Rectal smooth muscle tissue (tissue), 1 donor: ENCODE data around the gene CAMK2G.

Experiments
- H3K27ac ChIP-seq: one replicate; pipeline ENCODE4 v1.7.0; 2013; ENCODE audit warnings: low read depth, low read length, inconsistent platforms
- H3K27me3 ChIP-seq: one replicate; pipeline ENCODE4 v1.7.0; 2013; ENCODE audit warnings: low read length; ENCODE audit not compliant: control insufficient read depth, insufficient read depth
- H3K36me3 ChIP-seq: one replicate; pipeline ENCODE4 v1.7.0; 2013; ENCODE audit warnings: low read length; ENCODE audit not compliant: control insufficient read depth, insufficient read depth
- H3K4me1 ChIP-seq: one replicate; pipeline ENCODE4 v1.7.0; 2013; ENCODE audit warnings: low read length; ENCODE audit not compliant: control insufficient read depth, insufficient read depth
- H3K4me3 ChIP-seq: one replicate; pipeline ENCODE4 v1.7.0; 2013; ENCODE audit warnings: low read length
- H3K9ac ChIP-seq: one replicate; pipeline ENCODE4 v1.7.0; 2013; ENCODE audit warnings: low read length

CAMK2G gene

DNA sequence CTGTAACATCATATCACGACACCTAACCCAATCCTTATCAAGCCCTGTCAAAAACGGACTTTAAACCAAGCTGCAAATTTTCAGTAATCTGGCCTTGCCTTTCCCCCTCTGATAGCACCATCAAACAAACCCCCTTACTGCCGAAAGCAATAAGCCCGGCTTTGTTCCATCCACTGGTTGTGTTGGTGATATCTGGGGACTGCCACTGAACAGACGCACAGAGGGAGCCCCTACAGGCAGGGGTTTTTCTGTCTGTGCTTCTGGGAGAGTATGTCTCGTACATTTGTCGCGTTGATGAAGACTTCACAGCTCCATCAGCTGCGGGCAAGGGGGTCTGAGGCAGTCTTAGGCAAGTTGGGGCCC, 36.0 kb upstream of the CAMK2G start:
- Histone ChIP-seq H3K9ac (no peak overlapping the region), H3K36me3 (no peaks in the 10 kb centered on the region), H3K4me1 (peaks cover 4% of the 10 kb centered on the region), H3K27me3 (no peaks in the 10 kb centered on the region), H3K27ac (no peak overlapping the region), H3K4me3 (peak overlapping the region; percentile 57)

DNA sequence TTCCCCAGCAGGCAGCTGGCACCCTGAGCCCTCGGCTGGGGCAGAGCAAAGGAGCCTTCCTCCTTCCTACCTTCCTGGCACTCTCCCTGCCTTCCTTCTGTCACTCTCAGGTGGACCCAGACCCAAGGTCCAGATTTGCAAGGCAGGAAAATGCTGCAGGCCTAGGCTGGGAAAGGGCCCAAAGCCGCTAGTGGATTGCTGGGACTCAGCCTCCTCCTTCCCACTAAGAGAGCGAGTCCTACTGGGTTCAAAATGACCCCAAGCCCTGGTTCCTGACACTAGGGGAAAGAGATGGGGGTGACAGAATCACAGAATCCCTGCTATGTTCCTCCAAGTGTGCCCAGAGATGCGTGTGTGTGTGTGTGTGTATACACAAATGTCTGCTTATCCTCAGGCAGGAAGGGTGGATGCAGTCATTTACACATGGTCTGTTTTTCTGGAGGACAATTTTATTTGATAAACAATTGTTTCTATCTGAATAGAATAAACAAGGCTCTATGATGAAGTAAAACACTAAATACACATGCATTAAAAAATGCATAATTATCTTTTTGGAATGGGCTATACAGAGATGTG, 35.3 kb upstream of the CAMK2G start:
- H3K4me3 ChIP-seq = no peak overlapping the region
- H3K27ac ChIP-seq = no peak overlapping the region
- H3K4me1 ChIP-seq = peaks cover 4% of the 10 kb centered on the region
- H3K27me3 ChIP-seq = no peaks in the 10 kb centered on the region
- H3K9ac ChIP-seq = no peak overlapping the region
- H3K36me3 ChIP-seq = no peaks in the 10 kb centered on the region

DNA sequence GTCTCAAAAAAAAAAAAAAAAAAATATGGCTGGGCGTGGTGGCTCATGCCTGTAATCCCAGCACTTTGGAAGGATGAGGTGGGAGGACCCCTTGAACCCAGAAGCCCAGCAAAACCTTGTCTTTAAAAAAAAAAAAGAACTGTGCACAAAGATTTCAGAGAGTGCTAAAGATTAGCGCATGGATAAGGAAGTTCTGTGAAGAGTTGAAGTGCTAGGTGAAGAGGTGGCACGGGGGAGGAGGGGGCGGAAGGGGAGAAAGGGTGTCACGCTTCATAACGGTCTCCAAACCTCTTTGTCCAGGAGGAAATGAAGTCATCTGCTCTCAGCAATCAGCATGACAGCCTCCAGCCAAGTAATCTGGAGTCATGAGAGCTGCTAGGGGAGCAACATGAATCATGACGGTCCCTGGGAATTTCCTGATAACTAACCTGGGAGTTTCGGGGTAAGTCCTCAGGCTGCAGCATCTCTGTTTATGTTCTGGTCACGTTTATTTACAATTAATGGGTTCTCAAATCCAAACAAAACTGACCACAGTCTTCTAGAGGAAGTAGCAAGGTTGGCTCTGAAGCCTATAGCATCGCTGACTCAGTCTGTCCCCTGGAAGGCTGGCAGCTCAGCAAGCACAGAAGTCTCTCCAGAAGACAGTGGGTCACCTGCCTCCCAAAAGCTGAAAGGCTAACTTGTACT, 34.6 kb upstream of the CAMK2G start:
- Histone ChIP-seq H3K27me3 (no peaks in the 10 kb centered on the region), H3K4me1 (peaks cover 4% of the 10 kb centered on the region), H3K27ac (no peak overlapping the region), H3K36me3 (no peaks in the 10 kb centered on the region), H3K9ac (no peak overlapping the region), H3K4me3 (no peak overlapping the region)

DNA sequence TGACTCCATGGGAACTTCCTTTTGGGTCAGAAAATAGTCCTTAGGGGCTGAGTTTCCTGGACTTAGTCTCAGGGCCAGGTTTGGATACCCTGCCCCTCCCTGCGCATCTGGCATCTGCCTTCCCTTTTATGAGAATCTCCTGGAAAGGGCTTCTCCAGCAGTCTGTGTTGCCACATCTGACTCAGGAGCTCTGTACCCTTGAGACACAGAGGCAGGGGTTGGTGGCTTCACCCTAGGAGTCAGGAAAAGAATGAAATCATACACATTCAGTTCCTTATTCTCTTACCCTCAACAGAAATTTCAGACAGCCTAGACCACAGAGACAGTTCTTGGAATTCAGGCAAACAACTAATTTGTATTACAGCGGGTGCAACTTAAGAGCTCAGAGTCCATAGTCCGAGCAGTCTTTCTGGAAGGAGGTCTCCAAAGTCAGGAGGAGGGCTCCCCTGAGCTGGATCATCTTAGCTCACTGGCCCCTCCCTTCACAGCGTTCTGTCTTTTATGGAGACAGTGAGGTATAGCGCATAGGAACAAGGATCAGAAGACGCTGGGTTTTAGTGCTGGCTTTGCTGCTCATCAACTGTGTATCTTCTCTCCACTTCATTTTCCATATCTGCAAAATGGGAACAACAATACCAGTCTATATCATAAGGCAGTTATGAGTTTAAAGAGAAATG, 33.6 kb upstream of the CAMK2G start:
- H3K36me3 ChIP-seq = no peaks in the 10 kb centered on the region
- H3K4me3 ChIP-seq = no peak overlapping the region
- no peak overlapping the region for H3K9ac ChIP-seq
- peaks cover 4% of the 10 kb centered on the region for H3K4me1 ChIP-seq
- no peaks in the 10 kb centered on the region for H3K27me3 ChIP-seq
- peak overlapping the region; percentile 11 for H3K27ac ChIP-seq

DNA sequence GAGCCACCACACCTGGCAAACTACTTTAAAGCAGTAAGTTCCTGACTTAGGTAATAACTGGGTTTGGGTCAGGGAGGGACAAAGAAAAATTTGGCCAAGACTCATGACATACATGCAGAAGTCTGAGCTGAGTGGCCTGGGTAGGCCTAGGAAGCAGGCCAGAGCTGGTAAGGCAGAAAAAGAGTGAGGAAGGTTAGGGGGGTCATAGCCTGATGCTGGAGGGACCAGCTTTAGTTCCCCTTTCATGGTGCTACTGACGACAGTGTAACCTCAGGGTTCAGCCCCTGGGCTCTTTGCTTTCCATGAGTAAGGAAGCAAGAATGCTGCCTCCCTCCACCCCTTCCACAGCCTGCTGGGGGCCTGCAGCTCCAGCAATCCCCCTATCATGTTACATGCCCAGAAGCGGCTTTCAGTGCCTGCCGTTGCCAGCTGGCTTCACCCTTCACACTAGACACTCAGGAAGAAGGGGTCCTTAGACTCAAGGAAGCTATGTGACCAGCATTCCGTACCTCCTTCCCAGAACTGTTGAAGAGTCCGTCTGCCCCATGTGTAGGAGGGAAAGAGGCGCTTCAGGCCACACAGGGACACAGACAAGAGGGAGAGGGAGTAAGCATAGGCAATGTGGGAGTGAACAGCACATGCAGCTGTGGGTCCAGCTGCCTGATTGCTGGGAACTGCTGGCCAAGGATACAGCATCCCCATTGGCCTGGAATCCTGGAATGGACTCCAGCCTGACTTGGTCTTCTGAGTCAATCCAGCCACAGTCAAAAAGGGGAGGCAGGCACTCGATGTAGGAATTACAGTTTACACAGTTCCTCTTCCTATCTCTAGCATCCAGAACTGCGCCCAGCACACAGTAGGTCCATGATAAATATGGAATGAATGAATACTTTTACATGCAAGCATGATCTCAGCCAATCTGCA, 32.4 kb upstream of the CAMK2G start:
- no peaks in the 10 kb centered on the region for H3K36me3 ChIP-seq
- H3K4me1 ChIP-seq = peaks cover 4% of the 10 kb centered on the region
- H3K9ac ChIP-seq = no peak overlapping the region
- H3K27ac ChIP-seq = peak overlapping the region; percentile 75
- H3K4me3 ChIP-seq = no peak overlapping the region
- no peaks in the 10 kb centered on the region for H3K27me3 ChIP-seq

DNA sequence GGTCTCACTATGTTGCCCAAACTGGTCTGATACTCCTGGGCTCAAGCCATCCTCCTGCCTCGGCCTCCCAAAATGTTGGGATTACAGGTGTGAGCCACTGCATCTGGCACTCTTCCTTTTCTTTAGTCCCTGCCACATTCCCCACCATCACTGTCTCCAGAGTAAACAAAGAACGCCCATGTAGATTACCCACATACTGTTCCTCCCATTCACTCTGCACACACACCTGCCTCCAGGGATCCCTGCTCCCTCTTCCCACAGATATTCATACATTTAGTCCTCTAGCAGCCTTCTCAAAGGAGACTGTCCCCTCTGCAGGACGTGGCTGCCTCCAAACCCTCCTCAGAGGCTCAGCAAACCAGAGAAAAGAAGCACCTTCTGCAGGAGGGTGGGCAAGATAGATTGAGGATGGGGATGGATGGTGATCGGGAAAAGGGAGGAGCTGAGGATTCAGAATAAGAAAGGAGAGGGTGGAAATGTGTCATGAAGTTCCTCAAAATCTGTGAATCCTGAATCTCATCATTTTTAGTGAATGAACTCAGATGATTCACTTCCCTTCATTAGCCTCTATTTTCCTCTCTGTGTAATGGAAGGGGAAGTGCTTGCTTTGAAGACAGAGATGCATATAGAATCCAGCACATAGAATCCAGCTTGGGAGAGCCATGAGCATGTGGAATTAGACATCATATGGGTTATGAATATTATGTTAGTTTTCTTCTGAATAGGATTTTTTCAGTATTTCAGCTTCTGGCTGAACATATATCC, 31.1 kb upstream of the CAMK2G start:
- Histone ChIP-seq H3K27me3 (no peaks in the 10 kb centered on the region), H3K9ac (no peak overlapping the region), H3K36me3 (no peaks in the 10 kb centered on the region), H3K4me3 (no peak overlapping the region), H3K27ac (no peak overlapping the region), H3K4me1 (peaks cover 4% of the 10 kb centered on the region)

DNA sequence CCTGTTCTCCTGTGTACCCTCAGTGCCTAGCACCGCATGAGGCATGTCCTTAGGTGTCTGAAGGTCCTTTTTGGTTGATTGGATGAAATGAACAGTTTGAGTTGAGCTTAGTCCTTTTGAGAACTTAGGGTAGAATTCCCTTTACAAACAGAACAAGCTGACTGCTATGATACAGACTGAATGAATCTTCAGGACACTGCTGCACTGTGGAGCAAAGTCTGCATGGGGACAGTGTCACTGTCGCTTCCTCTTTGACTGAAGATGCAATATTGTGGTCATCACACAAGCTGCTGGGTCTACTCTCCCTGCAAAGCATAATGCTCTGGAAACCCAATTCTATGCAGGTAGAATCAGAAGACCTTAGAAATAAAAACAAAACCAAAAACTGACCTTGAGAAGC, 28.0 kb upstream of the CAMK2G start:
- Histone ChIP-seq H3K4me3 (no peak overlapping the region), H3K36me3 (no peaks in the 10 kb centered on the region), H3K27ac (no peak overlapping the region)

DNA sequence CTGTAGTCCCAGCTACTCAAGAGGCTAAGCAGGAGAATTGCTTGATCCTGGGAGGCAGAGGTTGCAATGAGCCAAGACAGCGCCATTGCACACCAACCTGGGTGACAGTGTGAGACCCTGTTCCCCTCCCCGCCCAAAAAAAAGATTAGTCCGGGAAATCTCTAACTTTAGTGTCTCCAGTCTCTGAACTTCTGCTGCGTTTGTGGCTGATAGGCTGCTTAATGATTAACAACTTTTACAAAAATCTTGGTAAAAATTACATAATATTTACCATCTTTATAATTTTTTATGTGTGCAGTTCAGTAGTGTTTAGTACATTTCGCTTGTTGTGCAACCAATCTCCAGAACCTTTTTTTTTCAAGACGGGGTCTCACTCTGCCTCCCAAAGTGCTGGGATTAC, 26.9 kb upstream of the CAMK2G start:
- Histone ChIP-seq H3K4me1 (no peaks in the 10 kb centered on the region), H3K4me3 (no peak overlapping the region), H3K27ac (no peak overlapping the region), H3K9ac (no peak overlapping the region), H3K36me3 (no peaks in the 10 kb centered on the region), H3K27me3 (no peaks in the 10 kb centered on the region)

More for the DNA sequence above, 28.0 kb upstream of the CAMK2G start:
- Histone ChIP-seq H3K9ac (no peak overlapping the region), H3K4me1 (peaks cover 4% of the 10 kb centered on the region), H3K27me3 (no peaks in the 10 kb centered on the region)

DNA sequence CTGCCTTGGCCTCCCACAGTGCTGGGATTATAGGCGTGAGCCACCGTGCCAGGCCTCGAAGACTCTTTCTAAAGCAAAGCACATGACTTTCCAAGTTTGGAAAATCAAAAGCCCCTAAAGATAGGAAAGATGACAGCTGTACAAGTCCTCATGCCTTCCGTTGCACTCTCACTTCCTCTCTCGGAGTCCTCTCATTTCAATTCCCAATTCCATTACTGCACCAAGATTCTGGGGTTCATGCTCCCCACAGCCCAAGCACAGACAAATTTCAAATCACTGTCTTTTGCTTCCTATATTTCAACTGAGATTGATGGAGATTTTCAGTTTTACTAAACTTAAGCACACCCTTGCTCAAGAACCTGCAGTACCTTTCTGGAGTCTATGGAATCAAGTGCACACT, 25.7 kb upstream of the CAMK2G start:
- Histone ChIP-seq H3K36me3 (no peaks in the 10 kb centered on the region), H3K4me1 (no peaks in the 10 kb centered on the region), H3K4me3 (no peak overlapping the region), H3K27me3 (no peaks in the 10 kb centered on the region), H3K27ac (no peak overlapping the region), H3K9ac (no peak overlapping the region)

DNA sequence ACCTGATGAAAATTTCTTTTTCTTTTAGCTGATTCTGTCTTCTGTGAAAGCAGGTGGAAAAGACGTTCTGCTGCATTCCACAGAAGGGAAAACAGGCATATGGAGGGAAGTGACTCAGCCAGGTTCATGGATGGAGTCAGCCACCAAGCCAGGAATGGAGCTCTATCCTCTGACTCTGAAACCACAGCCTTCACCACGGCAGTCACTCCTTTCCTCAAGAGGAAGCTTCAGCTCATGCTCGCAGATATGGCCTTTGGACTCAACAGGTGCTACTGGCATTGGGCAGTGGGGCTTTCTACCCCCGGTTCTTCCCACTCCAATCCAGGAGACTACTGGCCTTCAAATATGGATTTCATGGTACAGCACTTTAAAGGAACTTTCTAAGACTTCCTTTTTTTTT, 25.1 kb upstream of the CAMK2G start:
- Histone ChIP-seq H3K27ac (no peak overlapping the region), H3K27me3 (no peaks in the 10 kb centered on the region), H3K36me3 (no peaks in the 10 kb centered on the region), H3K4me3 (no peak overlapping the region), H3K4me1 (no peaks in the 10 kb centered on the region), H3K9ac (no peak overlapping the region)

DNA sequence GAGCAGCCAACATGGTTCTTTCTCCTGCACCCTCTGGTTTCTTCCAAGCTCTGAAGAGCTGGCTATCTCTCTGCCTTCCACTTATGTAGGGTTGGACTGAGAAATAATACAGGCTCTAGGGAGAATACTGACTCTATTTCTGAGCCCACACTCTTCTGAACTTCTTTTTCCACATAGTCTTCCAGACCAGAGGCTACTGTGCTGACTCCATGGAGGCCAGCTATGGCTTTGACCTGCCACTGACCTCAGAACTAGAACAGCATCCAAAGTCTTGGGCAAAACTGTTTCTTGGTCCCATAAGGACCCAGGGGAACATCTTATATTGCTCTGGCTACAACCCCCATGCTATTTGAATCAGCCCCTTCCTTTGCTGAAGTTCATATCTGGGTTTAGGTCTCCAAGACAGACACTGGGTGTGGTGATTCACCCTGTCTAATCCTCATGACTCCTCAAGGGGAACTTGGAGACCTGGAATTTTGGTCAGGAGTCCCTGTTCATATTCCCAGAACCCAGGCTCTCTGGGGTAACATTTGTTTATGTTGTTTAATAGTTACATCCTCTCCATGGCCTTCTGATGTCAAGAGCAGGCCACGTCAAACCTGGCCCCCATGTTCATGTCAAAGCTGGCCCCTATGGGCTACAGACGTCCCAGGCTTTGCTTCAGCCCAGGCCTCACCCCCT, 24.5 kb upstream of the CAMK2G start:
- Histone ChIP-seq H3K4me1 (no peaks in the 10 kb centered on the region), H3K27me3 (no peaks in the 10 kb centered on the region), H3K27ac (no peak overlapping the region), H3K36me3 (no peaks in the 10 kb centered on the region), H3K9ac (no peak overlapping the region), H3K4me3 (no peak overlapping the region)
